ENCODE measurements around the gene FBXL7.

The FBXL7 gene

GRCh38 chr5:15772131-15772530 lies 272.2 kb downstream of the FBXL7 start:
- DNase-seq (ENCODE audit: low read depth): no peak

GRCh38 chr5:15774632-15775031 lies 274.7 kb downstream of the FBXL7 start:
- DNase-seq (ENCODE audit: low read depth): no peak

- no peak for DNase-seq (ENCODE audit: low read depth)
Measured at GRCh38 chr5:15776346-15776745, 276.4 kb downstream of the FBXL7 start.

GRCh38 chr5:15783734-15784133 lies 283.8 kb downstream of the FBXL7 start:
- no peak for DNase-seq (ENCODE audit: low read depth)

GRCh38 chr5:15785531-15785981 lies 285.6 kb downstream of the FBXL7 start:
- no peak for DNase-seq (ENCODE audit: low read depth)

GRCh38 chr5:15786326-15786725 lies 286.3 kb downstream of the FBXL7 start:
- no peak for DNase-seq (ENCODE audit: low read depth)

GRCh38 chr5:15786884-15787283 lies 286.9 kb downstream of the FBXL7 start:
- no peak for DNase-seq (ENCODE audit: low read depth)

- no peak for DNase-seq (ENCODE audit: low read depth)
Measured at GRCh38 chr5:15787681-15788080, 287.7 kb downstream of the FBXL7 start.

GRCh38 chr5:15789642-15790041 lies 289.7 kb downstream of the FBXL7 start:
- DNase-seq (ENCODE audit: low read depth): no peak

GRCh38 chr5:15790446-15791018 lies 290.6 kb downstream of the FBXL7 start:
- DNase-seq (ENCODE audit: low read depth): no peak

GRCh38 chr5:15791274-15791673 lies 291.3 kb downstream of the FBXL7 start:
- DNase-seq (ENCODE audit: low read depth): no peak

GRCh38 chr5:15791859-15792258 lies 291.9 kb downstream of the FBXL7 start:
- no peak for DNase-seq (ENCODE audit: low read depth)

- DNase-seq (ENCODE audit: low read depth): no peak
Measured at GRCh38 chr5:15794052-15794985, 294.3 kb downstream of the FBXL7 start.

GRCh38 chr5:15796096-15796495 lies 296.1 kb downstream of the FBXL7 start:
- no peak for DNase-seq (ENCODE audit: low read depth)

GRCh38 chr5:15796557-15796956 lies 296.6 kb downstream of the FBXL7 start:
- no peak for DNase-seq (ENCODE audit: low read depth)

GRCh38 chr5:15797116-15797515 lies 297.1 kb downstream of the FBXL7 start:
- no peak for DNase-seq (ENCODE audit: low read depth)

- no peak for DNase-seq (ENCODE audit: low read depth)
Measured at GRCh38 chr5:15798006-15798405, 298.0 kb downstream of the FBXL7 start.

GRCh38 chr5:15799014-15799413 lies 299.0 kb downstream of the FBXL7 start:
- no peak for DNase-seq (ENCODE audit: low read depth)

GRCh38 chr5:15799612-15800011 lies 299.6 kb downstream of the FBXL7 start:
- no peak for DNase-seq (ENCODE audit: low read depth)

GRCh38 chr5:15803280-15803679 lies 303.3 kb downstream of the FBXL7 start:
- DNase-seq (ENCODE audit: low read depth): no peak

- DNase-seq (ENCODE audit: low read depth): no peak
Measured at GRCh38 chr5:15806613-15807012, 306.6 kb downstream of the FBXL7 start.

- no peak for DNase-seq (ENCODE audit: low read depth)
Measured at GRCh38 chr5:15807248-15807647, 307.3 kb downstream of the FBXL7 start.

- no peak for DNase-seq (ENCODE audit: low read depth)
Measured at GRCh38 chr5:15807871-15808270, 307.9 kb downstream of the FBXL7 start.

Measured in T follicular helper cell (primary cell).